NT2/D1 (cell line): Measurements from ENCODE around the gene SORCS3.

ENCODE experiments used
- SUZ12 ChIP-seq: IDR thresholded peaks from 2 replicates; pipeline ENCODE4 v1.6.1; 2011; ENCODE audit not compliant: insufficient read length, insufficient read depth; ENCODE audit errors: extremely low read depth
- YY1 ChIP-seq: IDR thresholded peaks from 2 replicates; pipeline ENCODE4 v1.6.1; 2011; ENCODE audit not compliant: insufficient read length, insufficient read depth

GRCh38 chr10:104913390-104913789, 272.3 kb downstream of the SORCS3 start:
- no peak for TF ChIP-seq YY1
- TF ChIP-seq SUZ12, result no peak
